K562 (cell line): Measurements from ENCODE around the gene CYSTM1. TPM values are rescaled to one million over a fixed set of nuclear protein-coding genes. Genes with fewer than 3 reads are reported as not detected.
A peak's percentile ranks its signal among the peaks of the same experiment; 100 is the strongest.

ENCODE experiments used
- CHD7 ChIP-seq: fragments of 200-600 bp; sonication (generic); IDR thresholded peaks from one replicate; pipeline ENCODE4 v1.6.1; 2012; ENCODE audit warnings: mild to moderate bottlenecking, low read depth, low read length, inconsistent platforms
- GATA2 ChIP-seq: sonication (generic); formaldehyde crosslinking; IDR thresholded peaks from 2 replicates; pipeline ENCODE4 v1.4.0; 2020; ENCODE audit warnings: mild to moderate bottlenecking, missing genetic modification reagents
- HNRNPK ChIP-seq: fragments of 200-400 bp; formaldehyde crosslinking; IDR thresholded peaks from one replicate; pipeline ENCODE4 v1.6.1; 2018; ENCODE audit warnings: mild to moderate bottlenecking, low read depth, low read length; ENCODE audit not compliant: poor library complexity, severe bottlenecking
- NBN ChIP-seq: fragments of 450-650 bp; IDR thresholded peaks from 2 replicates; pipeline ENCODE4 v1.6.1; 2016; ENCODE audit warnings: low read depth, mild to moderate bottlenecking
- SRSF1 ChIP-seq: fragments of 200-400 bp; formaldehyde crosslinking; IDR thresholded peaks from 2 replicates; pipeline ENCODE4 v1.6.1; 2017; ENCODE audit warnings: mild to moderate bottlenecking, low read depth, low read length, moderate library complexity
- TCF7 ChIP-seq: sonication (generic); IDR thresholded peaks from 2 replicates; pipeline ENCODE4 v1.6.1; 2016; ENCODE audit warnings: antibody characterized with exemption, borderline replicate concordance
- ZNF121 ChIP-seq: sonication (generic); formaldehyde crosslinking; conservative IDR thresholded peaks from 2 replicates; pipeline ENCODE4 v1.8.0; 2022; ENCODE audit warnings: missing genetic modification reagents
- ZNF445 ChIP-seq: fragments of 250-450 bp; sonication (Bioruptor Pico); IDR thresholded peaks from 2 replicates; pipeline ENCODE4 v1.4.0; 2020; ENCODE audit warnings: low read depth, mild to moderate bottlenecking, moderate library complexity
- ZNF583 ChIP-seq: fragments of 250-450 bp; sonication (Bioruptor Pico); IDR thresholded peaks from 2 replicates; pipeline ENCODE4 v1.4.0; 2020
- ZNF785 ChIP-seq: fragments of 250-450 bp; sonication (Bioruptor Pico); IDR thresholded peaks from 2 replicates; pipeline ENCODE4 v1.4.0; 2020; ENCODE audit warnings: mild to moderate bottlenecking
- ZSCAN32 ChIP-seq: fragments of 450-650 bp; formaldehyde crosslinking; IDR thresholded peaks from 2 replicates; pipeline ENCODE4 v1.4.0; 2020; ENCODE audit warnings: mild to moderate bottlenecking, moderate library complexity
- polyA plus RNA-seq, 8 experiments: library from polyadenylated mRNA; depleted of rRNA in 4 of 8; stranded (reverse) in 5 of 8; unstranded in 3 of 8; fragments of >200 nt; fragmentation: Nextera tagmentation in 2 of 8; fragmentation: Illumina TruSeq in 1 of 8; extraction: Ambion mirVana in 2 of 8; extraction: Trizol in 1 of 8; gene quantifications; 2 replicates each; pipeline versions ENCODE4 v1.2.1 to v1.2.3, GENCODE V29; 2011 to 2014; ENCODE audit warnings: inconsistent platforms in 1 of 8, missing spikeins in 1 of 8
- total RNA-seq, 7 experiments: library from RNA; depleted of rRNA in 6 of 7; stranded (reverse); fragments of >200 nt in 6 of 7; fragmentation: Illumina TruSeq in 2 of 7; extraction: Trizol in 2 of 7; gene quantifications; 2 replicates each; pipeline versions ENCODE4 v1.2.1 to v1.2.3, GENCODE V29; 2011 to 2021; ENCODE audit warnings: low replicate concordance in 1 of 7
- TF ChIP-seq, protein P1 (sequence below), 2 experiments: IDR thresholded peaks; 2 replicates each; pipeline ENCODE4 v1.6.1; 2011; ENCODE audit warnings: borderline replicate concordance in 1 of 2, control low read depth in 1 of 2, low read depth in 1 of 2, low read length in 1 of 2, mild to moderate bottlenecking in 1 of 2, mixed read lengths in 1 of 2, moderate library complexity in 1 of 2; ENCODE audit not compliant: insufficient read depth in 1 of 2, insufficient read length in 1 of 2, poor library complexity in 1 of 2, severe bottlenecking in 1 of 2; ENCODE audit errors: extremely low read depth in 1 of 2
- TF ChIP-seq, protein P2 (sequence below): fragments of 250-450 bp; sonication (Bioruptor Pico); IDR thresholded peaks from 2 replicates; pipeline ENCODE4 v1.4.0; 2020; ENCODE audit warnings: mild to moderate bottlenecking

The CYSTM1 gene
- total and polyA plus RNA-seq, 9 of the 15 experiments (the other 6 are each of a cell fraction or from before 2014, with no cell fraction given) = 76.1 to 422 (median 108) TPM

- TF ChIP-seq ZNF121 (CRISPR knock-in tag) (no peak), SRSF1 (no peak), HNRNPK (no peak), NBN (peak; percentile 48; the same call in 1 of the 2 replicates), ZNF583 (no peak), TCF7 (no peak), GATA2 (CRISPR knock-in tag) (no peak), CHD7 (no peak), ZSCAN32 (CRISPR knock-in tag) (no peak), ZNF445 (CRISPR knock-in tag) (no peak), ZNF785 (CRISPR knock-in tag) (no peak)
- TF ChIP-seq, protein P1, sequence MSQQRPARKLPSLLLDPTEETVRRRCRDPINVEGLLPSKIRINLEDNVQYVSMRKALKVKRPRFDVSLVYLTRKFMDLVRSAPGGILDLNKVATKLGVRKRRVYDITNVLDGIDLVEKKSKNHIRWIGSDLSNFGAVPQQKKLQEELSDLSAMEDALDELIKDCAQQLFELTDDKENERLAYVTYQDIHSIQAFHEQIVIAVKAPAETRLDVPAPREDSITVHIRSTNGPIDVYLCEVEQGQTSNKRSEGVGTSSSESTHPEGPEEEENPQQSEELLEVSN (IDR thresholded peaks at IDR 0.05; ENCODE audit: borderline replicate concordance in 1 of 2, extremely low read depth in 1 of 2, insufficient read depth in 1 of 2, insufficient read length in 1 of 2, low read depth in 1 of 2, low read length in 1 of 2, poor library complexity in 1 of 2, severe bottlenecking in 1 of 2) = no peak
- TF ChIP-seq, protein P2, sequence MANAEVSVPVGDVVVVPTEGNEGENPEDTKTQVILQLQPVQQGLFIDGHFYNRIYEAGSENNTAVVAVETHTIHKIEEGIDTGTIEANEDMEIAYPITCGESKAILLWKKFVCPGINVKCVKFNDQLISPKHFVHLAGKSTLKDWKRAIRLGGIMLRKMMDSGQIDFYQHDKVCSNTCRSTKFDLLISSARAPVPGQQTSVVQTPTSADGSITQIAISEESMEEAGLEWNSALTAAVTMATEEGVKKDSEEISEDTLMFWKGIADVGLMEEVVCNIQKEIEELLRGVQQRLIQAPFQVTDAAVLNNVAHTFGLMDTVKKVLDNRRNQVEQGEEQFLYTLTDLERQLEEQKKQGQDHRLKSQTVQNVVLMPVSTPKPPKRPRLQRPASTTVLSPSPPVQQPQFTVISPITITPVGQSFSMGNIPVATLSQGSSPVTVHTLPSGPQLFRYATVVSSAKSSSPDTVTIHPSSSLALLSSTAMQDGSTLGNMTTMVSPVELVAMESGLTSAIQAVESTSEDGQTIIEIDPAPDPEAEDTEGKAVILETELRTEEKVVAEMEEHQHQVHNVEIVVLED (CRISPR knock-in tag) = no peak
Observed at GRCh38 chr5:140175367-140176030, 511 bp downstream of the CYSTM1 start (continued).
